ENCODE results near the gene SMARCE1.

Gene SMARCE1

GRCh38 chr17:40686192-40686591 is 38.6 kb upstream of the SMARCE1 start:
- no peaks in the 10 kb centered on the region for H3K27me3 ChIP-seq (ENCODE audit: insufficient read depth, low read length)
- H3K4me1 ChIP-seq (ENCODE audit: insufficient read depth, low read length, severe bottlenecking): no peaks in the 10 kb centered on the region
- TF ChIP-seq EZH2 (IDR thresholded peaks at IDR 0.05; ENCODE audit: borderline replicate concordance, low read length): no peak
- TF ChIP-seq CTCF (IDR thresholded peaks at IDR 0.05; ENCODE audit: low read length): no peak
- H3K9me3 ChIP-seq (ENCODE audit: low read length): no peaks in the 10 kb centered on the region
- no peaks in the 10 kb centered on the region for H3F3A ChIP-seq (ENCODE audit: insufficient read depth, low read length)
- no peaks in the 10 kb centered on the region for H3K36me3 ChIP-seq (ENCODE audit: insufficient read depth, low read length)
- H3K4me2 ChIP-seq (ENCODE audit: low read length): no peak overlapping the region
- H3K4me3 ChIP-seq (ENCODE audit: low read depth, low read length, poor library complexity, severe bottlenecking): no peak overlapping the region
- H2AFZ ChIP-seq (ENCODE audit: low read length): no peak overlapping the region
- H3K9ac ChIP-seq (ENCODE audit: low read length): no peak overlapping the region
- H3K27ac ChIP-seq (ENCODE audit: low read depth, low read length, poor library complexity, severe bottlenecking): no peak overlapping the region
- no peaks in the 10 kb centered on the region for H4K20me1 ChIP-seq (ENCODE audit: insufficient read depth, low read length)
- H3K9me2 ChIP-seq (ENCODE audit: low read depth, low read length): no peaks in the 10 kb centered on the region
- H3K79me2 ChIP-seq (ENCODE audit: insufficient read depth, low read length): no peaks in the 10 kb centered on the region

- H3K4me2 ChIP-seq (ENCODE audit: low read length): no peak overlapping the region
- no peaks in the 10 kb centered on the region for H3K79me2 ChIP-seq (ENCODE audit: insufficient read depth, low read length)
- H3K4me3 ChIP-seq (ENCODE audit: low read depth, low read length, poor library complexity, severe bottlenecking): no peak overlapping the region
- no peaks in the 10 kb centered on the region for H4K20me1 ChIP-seq (ENCODE audit: insufficient read depth, low read length)
- no peaks in the 10 kb centered on the region for H3K4me1 ChIP-seq (ENCODE audit: insufficient read depth, low read length, severe bottlenecking)
- no peak overlapping the region for H3K9ac ChIP-seq (ENCODE audit: low read length)
- H3K36me3 ChIP-seq (ENCODE audit: insufficient read depth, low read length): no peaks in the 10 kb centered on the region
- no peaks in the 10 kb centered on the region for H3K9me3 ChIP-seq (ENCODE audit: low read length)
- H3F3A ChIP-seq (ENCODE audit: insufficient read depth, low read length): no peaks in the 10 kb centered on the region
- H3K27me3 ChIP-seq (ENCODE audit: insufficient read depth, low read length): no peaks in the 10 kb centered on the region
- H3K9me2 ChIP-seq (ENCODE audit: low read depth, low read length): no peaks in the 10 kb centered on the region
- H3K27ac ChIP-seq (ENCODE audit: low read depth, low read length, poor library complexity, severe bottlenecking): no peak overlapping the region
- H2AFZ ChIP-seq (ENCODE audit: low read length): no peak overlapping the region
- TF ChIP-seq EZH2 (IDR thresholded peaks at IDR 0.05; ENCODE audit: borderline replicate concordance, low read length) (no peak), CTCF (IDR thresholded peaks at IDR 0.05; ENCODE audit: low read length) (no peak)
Measured at GRCh38 chr17:40680998-40681397, 33.4 kb upstream of the SMARCE1 start.

- Histone ChIP-seq H3K27ac (ENCODE audit: low read depth, low read length, poor library complexity, severe bottlenecking) (no peak overlapping the region), H3K4me3 (ENCODE audit: low read depth, low read length, poor library complexity, severe bottlenecking) (no peak overlapping the region), H3F3A (ENCODE audit: insufficient read depth, low read length) (no peaks in the 10 kb centered on the region), H3K4me1 (ENCODE audit: insufficient read depth, low read length, severe bottlenecking) (no peaks in the 10 kb centered on the region), H3K36me3 (ENCODE audit: insufficient read depth, low read length) (no peaks in the 10 kb centered on the region), H3K4me2 (ENCODE audit: low read length) (no peak overlapping the region), H3K27me3 (ENCODE audit: insufficient read depth, low read length) (no peaks in the 10 kb centered on the region), H2AFZ (ENCODE audit: low read length) (no peak overlapping the region), H3K9ac (ENCODE audit: low read length) (no peak overlapping the region), H3K9me2 (ENCODE audit: low read depth, low read length) (no peaks in the 10 kb centered on the region), H4K20me1 (ENCODE audit: insufficient read depth, low read length) (no peaks in the 10 kb centered on the region), H3K9me3 (ENCODE audit: low read length) (no peaks in the 10 kb centered on the region), H3K79me2 (ENCODE audit: insufficient read depth, low read length) (no peaks in the 10 kb centered on the region)
- TF ChIP-seq CTCF (IDR thresholded peaks at IDR 0.05; ENCODE audit: low read length) (no peak), EZH2 (IDR thresholded peaks at IDR 0.05; ENCODE audit: borderline replicate concordance, low read length) (no peak)
Measured at GRCh38 chr17:40679523-40679907, 31.9 kb upstream of the SMARCE1 start.

Data from OCI-LY1 (cell line).